Measurements from ENCODE around the gene TRIM28.

The TRIM28 gene

GRCh38 chr19:58584498-58585441 lies 40.9 kb downstream of the TRIM28 start:
- DNase-seq (ENCODE audit: insufficient read length, low spot score) (no peak), FAIRE-seq (no peak)
- TF ChIP-seq CTCF (IDR thresholded peaks at IDR 0.05; ENCODE audit: insufficient read depth, missing control alignments) = no peak

- no peak for TF ChIP-seq CTCF (IDR thresholded peaks at IDR 0.05; ENCODE audit: insufficient read depth, missing control alignments)
- no peak for FAIRE-seq
Measured at GRCh38 chr19:58585442-58586132, 41.7 kb downstream of the TRIM28 start.

GRCh38 chr19:58586133-58586765 lies 42.4 kb downstream of the TRIM28 start:
- no peak for TF ChIP-seq CTCF (IDR thresholded peaks at IDR 0.05; ENCODE audit: insufficient read depth, missing control alignments)
- FAIRE-seq = no peak

More at GRCh38 chr19:58585442-58586132, 41.7 kb downstream of the TRIM28 start:
- no peak for DNase-seq (ENCODE audit: insufficient read length, low spot score)

More at GRCh38 chr19:58586133-58586765, 42.4 kb downstream of the TRIM28 start:
- no peak for DNase-seq (ENCODE audit: insufficient read length, low spot score)

All from D721Med (cell line).